IPS-NIHi11 (cell line): ENCODE results near the gene CASK.
"Not testable (repeated sequence)": the region's sequence is repeated elsewhere in the genome, so short reads cannot be mapped to it uniquely, and the experiment has no call there.

Experiments used
- DNase-seq: peaks from one replicate; pipeline ENCODE4 v3.0.0; 2012; ENCODE audit warnings: mixed read lengths, low spot score

CASK gene

DNA sequence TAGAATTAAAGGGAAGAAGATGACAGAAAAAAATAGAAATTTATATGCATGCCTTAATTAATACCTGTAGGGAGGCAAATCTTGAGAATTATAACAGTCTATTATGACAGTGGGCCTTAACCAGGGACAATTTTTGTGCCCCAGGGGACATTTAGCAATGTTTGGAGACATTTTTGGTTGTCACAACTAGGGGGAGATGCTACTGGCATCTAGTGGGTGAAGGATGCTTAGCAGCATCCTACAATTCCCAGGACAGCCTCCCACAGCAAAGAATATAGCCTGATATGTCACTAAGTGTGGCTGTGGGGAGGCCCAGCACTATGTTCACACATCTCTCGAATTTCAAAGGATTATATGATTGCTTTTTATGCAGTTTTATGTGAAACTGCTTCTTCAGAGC, 188.8 kb downstream of the CASK start:
- peak; percentile 2 for DNase-seq

DNA sequence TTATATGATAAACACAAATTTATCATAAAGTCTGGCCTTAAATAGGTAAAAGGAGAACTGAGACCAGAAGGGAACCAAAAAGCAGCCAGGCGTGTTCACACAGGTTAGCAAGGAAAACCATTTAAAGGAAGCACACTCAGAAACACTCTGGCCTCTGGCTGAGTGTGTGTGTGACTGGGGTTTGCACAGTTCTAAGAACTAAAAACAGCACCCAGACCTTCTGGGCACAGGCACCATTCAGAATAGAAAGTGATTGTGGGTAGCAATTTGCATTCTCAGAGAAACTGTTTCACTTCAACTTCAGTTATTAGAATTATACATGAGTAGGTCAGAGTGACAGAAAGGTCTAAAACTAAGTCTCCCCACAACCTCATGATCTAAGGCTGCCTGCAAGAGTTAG, 189.4 kb downstream of the CASK start:
- no peak for DNase-seq

DNA sequence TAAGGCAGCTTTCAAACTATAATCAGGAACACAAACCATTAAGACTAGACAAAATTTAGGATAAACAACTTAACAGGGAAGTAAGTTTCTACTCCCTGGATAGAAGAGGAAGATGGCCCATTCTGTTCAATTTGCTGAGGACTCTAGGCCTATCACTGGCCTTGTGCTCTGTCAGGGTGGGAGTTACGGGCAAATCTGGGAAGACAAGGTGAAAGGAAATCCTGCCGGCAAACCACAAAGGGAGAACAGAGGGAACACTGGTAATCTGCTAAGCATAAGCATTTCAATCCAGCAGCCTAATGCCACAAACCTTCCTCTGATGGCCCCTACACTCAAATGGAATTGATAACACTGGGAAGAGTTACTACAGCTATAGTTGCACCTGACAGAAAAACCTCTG, 191.1 kb downstream of the CASK start:
- DNase-seq = peak; percentile 10

DNA sequence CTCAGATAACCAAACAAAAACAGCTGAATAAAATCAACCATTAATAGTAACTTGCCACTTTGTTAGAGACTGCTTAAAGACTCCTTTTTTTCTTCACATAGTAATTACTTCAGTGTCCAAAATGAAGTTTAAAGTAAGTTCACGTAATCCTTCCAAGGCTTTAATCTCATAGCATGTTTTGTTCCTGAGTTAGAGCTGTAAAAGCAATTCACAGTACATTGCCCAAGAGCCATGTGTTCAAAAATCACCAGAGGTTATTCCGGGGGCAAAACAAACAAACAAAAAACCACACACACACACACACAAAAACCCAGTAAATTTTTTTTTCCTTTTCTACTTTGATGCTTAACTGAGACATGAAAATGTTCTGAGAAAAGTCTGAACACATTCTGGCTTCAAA, 193.3 kb downstream of the CASK start:
- no peak for DNase-seq

DNA sequence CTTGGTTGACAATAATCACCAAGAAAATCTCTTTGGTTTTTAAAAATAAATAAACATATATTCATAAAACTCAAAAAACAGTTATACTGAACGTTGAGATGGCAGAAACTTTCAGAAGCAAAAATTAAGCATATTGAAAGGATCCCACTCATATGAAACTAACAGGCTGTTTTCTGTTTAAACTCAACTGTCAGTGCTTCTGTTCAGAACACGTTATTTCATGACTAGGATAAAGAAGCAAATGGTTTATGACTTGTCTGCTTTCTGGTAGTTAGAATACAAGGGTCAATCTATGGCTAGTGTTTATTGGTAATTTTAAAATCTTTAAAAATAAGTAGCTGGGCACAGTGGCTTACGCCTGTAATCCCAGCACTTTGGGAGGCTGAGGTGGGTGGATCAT, 195.2 kb downstream of the CASK start:
- DNase-seq = no peak

DNA sequence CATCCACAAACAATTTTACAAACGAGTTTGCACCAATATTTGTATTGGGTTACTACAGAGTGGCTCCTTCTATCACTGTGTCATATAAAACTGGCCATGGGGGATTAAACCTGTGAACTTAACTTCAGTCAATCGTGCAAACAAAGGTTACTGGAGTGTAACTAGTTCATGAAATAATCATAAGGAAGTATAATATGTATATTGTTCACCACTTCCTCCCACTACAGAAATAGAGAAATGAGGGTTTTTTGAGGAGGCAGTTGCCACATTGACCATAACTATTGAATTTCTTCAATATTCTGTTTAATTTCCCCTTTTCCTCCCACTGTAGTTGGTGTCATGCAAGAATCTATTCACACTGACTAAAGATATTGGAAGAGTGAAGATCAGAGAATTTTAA, 199.5 kb downstream of the CASK start, which contains the start of gene GPR82:
Gene GPR82 (plus strand): TSS at position 356 of the 400 bp plus-strand sequence. CDS start 2,846 bp downstream, outside the sequence.
- no peak for DNase-seq

DNA sequence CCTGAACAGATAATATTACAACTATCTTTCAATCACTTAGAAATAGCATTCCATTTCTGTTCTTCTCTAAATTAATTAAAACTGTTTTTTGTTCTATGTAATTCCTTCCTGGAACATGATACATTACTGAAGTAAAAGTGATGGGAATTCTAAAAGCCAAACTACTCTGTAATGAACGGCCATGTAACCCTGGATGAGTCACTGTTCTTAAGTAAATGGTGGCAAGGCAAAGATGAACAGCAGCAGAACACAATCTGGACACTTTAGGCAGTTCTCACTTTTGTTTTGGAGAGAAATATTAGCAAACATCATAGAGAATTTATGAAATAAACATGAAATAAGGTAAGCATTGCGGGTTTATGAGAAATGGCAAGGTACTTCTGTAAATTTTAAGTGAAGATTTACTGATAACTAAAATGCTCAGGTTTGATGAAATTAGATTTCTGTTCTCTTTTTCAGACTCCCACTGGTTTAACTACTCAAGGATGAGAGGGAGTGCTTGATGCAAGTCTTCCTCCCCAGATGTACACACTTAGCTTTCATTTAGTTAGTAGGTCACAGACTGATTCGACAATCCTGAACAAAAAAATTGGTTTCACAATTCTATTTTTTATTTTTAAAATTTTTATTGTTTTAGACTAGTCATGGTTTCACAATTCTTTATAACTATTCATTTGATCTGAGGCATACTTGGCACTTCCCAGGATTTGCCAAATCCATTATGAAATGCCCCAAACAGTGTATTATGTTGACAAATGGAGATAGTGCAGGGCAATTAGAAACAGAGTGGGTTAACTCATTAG, 200.3 kb downstream of the CASK start:
- no peak for DNase-seq

DNA sequence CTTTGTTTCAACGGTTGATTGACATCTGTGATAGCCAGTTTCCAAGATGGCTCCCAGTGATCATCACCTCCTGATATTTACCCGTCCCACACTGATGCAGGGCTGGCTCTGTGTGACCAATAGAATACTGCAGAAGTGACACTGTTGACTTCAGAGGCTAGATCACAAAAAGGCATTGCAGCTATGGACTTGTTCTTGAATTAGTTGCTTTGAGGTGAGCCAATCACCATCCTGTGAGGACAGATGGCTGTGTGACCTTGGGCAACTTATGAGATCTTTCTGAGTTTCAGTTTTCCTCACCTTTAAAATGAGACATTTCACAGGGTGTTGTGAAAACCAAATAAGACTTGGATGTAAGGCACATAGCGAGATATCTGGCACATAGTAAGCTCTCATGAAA, 201.1 kb downstream of the CASK start:
- no peak for DNase-seq

DNA sequence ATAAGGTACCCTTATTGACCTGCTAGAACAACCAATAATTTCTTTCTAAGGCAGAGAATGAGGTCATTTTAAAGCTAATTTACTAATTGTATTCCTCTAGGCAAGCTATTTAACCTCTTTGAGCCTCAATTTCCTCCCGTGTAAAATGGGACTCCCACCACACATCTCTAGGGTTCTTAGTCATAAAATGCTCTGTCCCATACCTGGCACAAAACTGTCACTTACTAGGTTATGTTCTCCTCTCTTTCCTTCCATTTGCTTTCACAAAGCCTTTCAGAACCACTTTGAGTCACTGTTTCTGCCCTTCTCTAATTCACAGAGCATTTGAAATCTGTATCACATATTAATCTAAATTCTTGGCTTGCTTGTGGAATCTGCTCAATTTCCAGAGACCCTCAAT, 201.8 kb downstream of the CASK start:
- no peak for DNase-seq

DNA sequence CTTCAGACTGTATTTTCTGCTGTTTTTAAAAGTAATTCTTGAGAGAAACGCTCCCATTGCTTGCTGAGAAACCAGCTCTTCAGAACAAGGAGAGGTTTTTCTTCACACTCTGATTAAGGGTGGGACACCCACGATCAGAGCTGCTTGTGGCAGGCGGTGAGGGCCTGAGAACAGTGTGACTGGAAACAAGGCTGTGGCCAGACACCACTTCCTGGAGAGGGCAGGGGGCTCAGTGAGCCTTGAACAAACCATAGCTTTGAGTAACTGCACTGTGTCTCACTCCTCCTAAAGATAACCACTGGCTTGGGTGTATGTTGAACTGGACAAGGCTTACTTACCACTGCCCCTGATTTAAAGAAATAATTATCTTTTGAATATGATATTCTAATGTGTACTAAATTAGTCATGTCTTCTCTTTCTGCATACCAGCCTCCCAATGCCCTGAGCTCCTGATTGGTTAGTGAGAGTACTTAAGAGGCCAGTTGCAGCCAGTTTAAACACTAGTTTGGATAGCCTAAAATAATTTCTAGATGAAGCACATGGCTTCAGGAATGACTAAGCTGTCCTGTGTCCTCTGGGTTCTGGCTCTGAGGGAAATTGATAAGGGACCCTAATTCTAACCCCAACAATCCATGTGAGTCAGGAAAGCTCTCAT, 203.1 kb downstream of the CASK start:
- no peak for DNase-seq

DNA sequence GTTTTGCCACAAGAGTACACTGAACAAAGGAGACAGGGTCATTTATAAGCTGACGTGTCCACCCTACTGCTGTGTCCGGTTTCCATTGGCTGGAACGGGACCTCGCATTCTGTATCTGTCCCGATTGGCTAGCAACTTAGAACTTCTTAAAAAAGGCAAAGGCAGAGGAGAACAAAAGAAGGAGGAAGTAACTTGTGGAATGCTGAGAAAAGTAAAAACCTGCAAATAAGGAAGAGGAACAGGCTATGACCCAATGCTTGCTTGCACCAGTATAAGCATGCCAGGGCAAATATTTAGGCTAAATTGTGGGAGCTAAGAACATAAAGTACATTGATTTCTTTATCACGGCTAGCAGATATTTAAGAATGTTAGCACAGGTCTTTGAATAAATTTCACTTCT, 203.7 kb downstream of the CASK start:
- DNase-seq = not testable (repeated sequence)

DNA sequence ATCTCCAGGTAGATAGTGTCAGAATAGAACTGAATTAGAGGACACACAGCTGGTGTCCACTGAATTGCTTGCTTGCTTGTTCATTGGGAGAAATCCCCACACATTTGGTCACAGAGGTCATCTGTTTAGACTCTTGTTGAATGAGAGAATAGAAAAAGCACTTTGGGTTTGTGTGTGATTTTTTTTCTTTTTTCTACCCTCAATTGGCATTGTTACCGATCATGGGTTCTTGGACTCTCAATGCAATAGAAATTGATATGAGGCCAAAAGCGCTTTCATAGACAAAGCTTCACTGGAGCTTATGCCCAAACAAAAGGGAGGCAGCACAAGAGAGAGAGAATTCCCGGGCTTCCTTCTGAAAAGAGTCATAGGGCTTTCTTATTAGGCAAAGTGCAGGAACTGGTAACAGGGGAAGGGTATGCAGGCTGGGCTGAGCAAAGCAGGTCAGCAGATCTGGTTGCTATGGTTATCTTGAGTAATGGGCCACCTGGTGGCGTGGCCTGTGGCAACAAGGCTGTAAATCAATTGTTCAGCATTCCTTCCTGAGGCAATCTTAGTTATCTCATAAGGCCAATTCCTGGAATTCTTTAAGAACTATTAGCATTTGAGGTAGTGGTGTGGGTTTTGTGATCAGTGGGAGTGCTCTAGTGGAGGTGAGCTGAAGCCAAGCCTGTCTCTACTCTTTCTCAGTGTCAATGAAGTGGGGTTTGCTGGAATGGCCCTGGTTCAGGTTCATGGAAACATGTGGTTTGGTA, 204.7 kb downstream of the CASK start:
- peak; percentile 20 for DNase-seq

DNA sequence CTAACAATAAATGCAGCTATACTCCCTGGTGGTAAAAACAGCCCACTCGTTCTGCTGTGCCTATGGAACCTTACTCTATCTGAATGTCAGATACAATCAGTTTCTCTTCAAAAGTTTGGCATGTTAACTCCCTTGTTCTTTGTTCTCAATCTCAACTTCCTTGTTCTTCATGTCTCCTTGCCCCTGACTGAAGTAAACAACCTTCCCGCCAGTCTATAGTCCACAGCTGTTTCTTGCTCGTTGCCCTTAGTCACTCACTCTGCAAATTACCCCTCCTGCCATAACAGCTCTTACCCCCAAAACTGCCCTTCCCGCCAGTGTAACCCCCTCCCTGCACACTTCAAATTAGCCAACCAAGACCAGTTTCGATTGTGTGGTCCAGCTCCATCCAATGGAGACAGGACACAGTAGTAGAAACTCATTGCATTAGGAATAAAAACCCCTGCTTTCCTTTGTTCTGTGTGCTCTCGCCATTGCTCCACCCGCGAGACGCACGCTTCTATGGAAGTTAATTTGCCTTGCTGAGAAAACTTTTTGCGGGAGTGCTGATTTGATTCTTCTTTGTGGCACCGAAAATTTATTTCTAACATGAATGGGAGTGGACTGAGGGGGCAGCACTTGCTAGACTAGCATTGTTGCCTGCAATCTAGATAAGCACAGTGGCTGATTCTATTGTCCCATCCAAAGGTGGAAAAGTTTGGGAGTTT, 206.4 kb downstream of the CASK start:
- DNase-seq = no peak

DNA sequence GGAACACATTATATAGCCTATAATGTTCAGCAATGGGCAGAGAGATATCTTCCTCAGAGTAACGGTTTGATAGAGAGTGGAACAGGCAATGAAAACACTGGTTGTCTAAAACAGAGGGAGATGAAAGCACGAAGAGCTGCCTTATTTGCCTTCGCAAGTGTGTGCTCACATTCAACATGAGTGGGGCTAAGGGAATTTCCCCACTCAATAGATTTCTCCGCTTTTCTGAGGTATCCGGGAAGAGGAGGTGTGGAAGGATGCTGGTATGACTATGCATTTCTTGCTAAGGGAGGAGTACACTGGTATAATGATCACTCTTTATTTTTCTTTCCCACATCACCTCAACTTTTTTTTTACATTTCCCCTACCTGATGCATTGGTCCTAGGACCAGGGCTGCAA, 207.1 kb downstream of the CASK start:
- no peak for DNase-seq

DNA sequence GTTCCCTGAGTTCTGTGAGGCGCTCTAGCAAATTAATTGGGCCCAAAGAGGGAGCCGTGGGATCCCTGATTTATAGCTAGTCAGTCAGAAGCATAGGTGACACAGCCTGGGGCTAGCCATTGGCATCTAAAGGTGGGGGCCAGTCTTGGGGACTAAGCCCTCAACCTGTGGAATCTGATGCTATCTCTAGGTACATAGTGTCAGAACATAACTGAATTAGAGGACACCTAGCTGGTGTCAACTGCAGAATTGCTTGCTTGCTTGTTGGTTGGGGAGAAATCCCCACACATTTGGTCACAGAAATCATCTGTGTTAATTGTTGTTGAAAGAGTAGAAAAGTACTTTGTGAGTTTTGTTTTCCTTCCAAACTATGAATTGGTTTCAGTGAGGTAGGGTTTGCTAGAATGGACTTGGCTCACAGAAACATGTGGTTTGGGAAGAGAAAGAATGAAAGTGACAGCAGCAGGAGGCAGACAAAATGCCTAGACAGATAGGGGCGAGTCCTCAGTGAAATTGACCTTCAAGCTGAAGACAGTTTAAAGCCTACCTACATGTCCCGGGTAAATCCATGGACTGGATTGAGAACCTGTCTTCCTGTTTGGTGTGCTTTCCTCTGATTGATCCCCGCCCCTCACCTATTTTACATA, 212.2 kb downstream of the CASK start:
- DNase-seq = no peak

DNA sequence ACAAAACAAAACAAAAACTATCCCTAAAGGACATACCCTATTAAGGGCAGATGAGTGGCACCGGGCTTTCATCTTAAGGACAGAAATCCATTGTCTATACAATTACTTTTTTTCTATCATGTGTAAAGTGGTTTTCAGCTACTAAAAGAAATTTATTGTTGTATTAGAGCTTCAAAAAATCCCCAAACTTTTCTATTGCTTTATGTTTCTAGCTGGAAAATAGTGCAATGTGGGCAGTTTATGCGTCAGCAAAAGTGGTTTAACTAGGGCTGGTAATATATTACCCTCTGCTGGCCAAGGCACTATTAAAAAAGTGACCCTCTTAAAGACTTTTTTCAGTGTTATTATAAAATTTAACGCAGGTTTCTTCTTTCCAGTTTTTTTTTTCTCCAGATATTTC, 214.9 kb downstream of the CASK start:
- DNase-seq = no peak

DNA sequence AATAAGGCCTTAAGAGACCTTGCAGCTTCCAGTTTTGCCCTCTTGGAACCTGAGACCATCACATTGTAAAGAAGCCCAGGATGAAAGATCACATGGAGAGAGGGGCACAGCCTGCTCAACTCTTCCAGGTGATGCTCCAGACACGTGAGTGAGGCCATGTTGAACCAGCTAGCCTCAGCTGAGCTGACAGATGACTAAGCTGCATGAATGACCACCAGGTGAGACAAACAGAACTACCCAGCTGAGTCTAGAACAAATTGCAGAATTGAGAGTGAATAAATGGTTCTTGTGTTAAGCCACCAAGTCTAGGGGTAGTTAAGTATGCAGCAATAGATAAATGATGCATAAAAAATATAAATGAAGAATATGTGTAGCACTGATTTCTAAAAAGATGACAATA, 216.1 kb downstream of the CASK start:
- no peak for DNase-seq

DNA sequence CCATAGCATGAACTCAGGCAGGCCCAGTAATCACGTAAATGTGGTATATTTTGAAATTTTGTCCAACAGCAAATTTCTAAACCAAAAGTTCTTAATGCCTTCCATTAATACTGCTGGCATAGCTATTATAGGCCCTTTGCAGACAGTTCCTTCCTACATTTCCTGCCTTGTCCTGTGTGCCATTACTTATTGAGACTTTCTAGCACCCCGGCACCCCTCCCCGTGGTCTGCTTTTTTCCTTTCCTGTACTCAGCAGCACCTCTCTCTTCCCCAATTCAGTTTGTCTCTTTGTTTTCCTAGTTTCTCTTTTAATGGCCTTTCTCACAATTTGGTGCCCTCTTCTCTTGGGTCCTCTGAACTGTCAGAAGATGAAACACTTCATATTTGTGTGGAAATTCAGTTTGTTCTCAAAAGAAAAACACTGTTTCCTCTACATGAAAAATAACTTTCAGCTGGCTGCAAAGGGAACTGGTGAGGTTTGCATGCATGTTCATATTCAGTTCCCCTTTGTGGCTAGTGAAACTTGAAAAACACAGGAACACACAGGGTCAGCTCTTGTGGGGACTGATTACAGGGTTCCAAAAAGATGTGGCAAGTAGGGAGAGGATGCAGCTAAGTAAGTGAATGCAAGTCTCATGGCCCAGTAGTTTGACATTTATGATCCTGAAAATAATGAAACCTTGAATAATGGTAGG, 217.5 kb downstream of the CASK start:
- DNase-seq = no peak

DNA sequence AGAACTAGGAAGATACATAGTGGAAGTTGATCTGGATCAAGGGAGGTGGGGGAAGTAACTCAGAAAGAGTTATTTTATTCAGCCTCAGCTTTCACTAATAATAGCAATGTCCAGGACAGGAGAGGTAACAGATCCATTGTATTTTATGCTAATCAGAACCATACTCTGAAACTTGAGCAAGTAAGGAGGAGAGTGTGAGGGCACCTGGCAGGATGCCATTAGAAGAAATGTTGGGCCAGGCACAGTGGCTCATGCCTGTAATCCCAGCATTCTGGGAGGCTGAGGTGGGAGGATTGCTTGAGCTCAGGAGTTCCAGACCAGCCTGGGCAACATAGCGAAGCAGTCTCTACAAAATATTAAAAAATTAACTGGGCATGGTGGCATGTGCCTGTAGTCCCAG, 218.3 kb downstream of the CASK start:
- DNase-seq = no peak

DNA sequence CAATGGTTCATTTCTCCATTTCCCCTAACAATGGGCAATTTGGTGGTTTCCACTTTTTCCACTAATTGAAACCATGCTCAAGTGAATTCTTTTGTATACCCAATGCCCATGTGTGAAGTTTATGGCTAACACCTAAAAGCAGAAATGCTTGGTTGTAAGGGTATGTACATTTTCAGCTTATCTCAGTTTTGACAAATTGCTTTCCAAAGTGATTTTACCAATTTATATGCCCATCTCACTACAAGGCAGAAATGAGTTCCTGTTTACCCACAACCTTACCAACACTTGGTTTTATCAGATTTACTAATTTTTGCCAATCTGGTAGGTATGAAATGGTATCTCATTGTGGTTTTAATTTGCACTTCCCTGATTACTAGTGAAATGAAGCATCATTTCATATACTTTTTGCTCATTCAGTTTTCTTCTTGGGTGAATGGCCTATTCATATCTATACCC, 219.8 kb downstream of the CASK start:
- no peak for DNase-seq

DNA sequence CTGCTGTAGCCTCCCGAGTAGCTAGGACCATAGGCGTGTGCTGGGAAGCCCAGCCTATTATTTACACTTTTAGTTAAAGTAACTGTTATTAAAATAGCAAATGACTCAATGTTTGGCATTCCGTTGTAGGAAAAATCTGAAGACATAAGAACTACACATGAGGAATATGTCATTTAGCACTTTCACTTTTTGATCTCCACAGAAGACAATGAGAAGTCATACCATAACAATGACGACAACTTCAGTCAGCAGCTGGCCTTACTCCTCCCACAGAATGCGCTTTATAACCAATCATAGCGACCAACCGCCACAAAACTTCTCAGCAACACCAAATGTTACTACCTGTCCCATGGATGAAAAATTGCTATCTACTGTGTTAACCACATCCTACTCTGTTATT, 227.9 kb downstream of the CASK start:
- DNase-seq = no peak
